Dedifferentiated amniotic fluid mesenchymal stem cell (primary cell): ENCODE results near the gene COPS8.

ENCODE experiments used
- DNase-seq: peaks from one replicate; pipeline ENCODE4 v3.0.0-alpha.2; 2016; ENCODE audit errors: extremely low spot score

The COPS8 gene

DNA sequence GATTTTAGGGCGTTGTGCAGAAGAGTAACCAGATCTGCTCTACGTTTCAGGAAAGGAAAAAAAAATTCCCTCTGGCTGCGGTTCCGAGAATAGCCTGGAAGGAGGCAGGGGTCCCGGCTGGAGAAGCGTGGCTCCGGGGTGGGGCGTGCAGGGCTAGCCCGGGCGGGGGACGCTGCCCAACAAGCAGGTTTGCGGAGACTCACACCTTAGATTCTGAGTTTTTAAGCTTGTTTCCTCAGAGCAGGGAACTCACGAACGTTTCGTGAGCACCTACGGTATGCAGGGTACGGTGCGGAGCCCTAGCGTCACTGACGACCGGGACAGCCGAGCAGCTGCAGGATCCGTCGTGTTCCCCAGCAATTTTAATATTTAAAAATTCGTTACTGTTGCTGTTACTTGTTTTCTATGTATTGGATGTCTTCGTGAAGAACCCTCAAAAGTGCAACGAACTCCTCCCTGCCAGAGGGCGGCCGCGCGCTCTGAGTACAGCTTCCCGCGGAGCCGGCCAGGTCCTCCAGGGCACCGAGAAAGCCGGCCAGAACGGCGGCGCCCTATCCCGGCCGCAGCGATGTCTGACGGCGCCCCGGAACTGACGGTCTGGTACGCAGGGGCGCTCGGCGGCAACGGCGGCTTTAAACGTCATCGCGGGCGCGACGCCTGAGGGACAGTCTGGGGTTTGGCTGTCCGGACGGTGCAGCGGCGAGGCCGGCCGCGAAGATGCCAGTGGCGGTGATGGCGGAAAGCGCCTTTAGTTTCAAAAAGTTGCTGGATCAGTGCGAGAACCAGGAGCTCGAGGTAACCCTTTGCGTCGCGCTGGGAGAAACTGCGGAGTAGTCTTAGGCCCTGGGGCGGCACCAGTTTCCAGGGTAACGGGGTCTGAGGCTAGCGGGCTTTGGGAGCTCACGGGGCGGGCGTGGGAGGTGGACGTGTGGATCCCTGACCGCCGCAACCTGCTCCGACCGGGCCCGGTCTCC lies at the start of gene COPS8:
Gene COPS8, plus strand, starts transcription at position 642 of the 974 bp plus-strand sequence. Its CDS starts 76 bp downstream, at position 718.
- peak; percentile 88 for DNase-seq

DNA sequence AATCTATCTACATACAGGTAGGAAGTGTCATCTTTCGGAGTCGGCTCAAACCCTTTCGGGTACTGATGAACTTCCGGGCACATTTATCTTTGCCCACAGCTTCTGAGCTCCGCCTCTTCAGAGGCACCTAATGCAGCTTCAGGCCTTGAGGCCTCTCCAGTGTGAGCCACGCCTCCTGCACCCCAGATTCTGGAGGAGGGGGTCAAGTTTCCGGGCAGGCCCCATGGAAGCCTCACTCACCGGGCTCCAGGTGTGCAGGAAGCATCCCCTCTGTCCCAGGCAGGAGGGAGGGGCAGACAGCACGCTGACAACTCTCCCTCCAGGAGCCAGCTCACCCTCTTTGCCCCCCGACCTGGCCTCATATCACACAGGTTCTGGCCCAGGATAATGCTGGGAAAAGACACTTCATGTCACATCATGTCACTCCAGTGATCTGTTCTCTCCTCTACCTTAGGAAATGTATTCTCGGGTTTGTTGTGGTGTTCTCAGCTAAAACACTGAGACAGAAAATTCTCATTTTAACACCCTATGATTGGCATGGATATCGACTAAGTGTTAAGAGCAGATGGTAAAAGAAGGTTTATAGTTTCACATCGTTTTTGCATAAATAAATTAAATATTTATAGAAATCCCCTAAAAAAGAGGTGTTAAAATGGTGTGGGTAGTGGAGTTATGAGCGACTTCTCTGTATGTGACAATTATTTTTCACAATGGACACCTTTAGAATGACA lies 46.2 kb upstream of the COPS8 start:
- DNase-seq = no peak

DNA sequence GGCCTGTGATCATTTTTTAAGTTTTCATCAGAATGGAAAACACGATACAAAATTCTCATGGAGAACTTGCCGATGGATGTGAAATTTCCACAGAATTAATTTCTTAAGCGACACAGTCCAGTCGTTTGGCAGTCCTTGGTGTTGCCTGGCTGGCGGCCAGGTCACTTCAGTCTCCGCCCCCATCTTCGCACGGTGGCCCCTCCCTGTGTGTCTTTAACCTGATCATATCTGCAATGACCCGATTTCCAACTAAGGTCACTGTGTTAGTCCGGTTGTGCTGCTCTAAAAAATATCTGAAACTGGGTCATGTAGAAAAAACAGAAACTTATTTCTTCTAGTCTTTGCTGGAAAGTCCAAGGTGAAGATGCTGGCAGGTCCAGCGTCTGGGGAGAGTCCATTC lies 44.5 kb upstream of the COPS8 start:
- no peak for DNase-seq

DNA sequence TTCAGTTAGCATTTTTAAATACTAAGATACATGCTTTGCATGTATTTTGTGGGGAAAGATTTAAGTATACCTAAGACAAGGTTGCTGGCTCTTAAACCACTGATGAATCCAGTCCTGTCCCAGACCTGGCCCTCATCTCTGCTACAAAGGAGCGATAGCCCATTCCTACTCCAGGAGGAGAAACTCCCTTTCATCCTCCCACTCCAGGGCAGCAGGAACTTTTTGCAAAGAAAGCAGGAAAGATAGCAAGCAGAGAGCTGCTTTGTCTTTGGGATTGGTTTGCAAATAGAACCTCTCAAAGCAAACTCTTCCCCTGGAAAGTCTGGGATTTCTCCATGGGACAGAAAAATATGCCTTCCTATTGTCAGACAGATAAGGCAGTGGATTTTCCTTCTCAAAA lies 43.6 kb upstream of the COPS8 start:
- DNase-seq = no peak

DNA sequence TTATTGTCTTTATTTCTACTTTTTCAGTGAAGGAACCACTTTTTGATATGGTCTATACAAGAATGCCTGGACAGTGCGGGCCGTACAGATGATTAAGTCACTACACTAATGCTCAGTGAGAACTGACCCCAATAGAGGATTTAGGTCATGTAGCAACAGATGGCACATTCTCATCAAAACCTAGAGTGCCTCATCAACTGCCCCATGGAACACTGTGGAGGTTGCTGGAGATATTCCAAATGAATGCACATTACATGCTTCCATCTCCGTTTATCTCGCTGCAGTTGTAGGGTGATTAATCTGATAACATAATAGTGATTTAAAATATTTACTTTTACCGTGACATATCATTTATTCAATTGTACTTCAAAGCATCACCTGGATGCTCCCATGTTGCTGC lies 41.8 kb upstream of the COPS8 start:
- DNase-seq = no peak

DNA sequence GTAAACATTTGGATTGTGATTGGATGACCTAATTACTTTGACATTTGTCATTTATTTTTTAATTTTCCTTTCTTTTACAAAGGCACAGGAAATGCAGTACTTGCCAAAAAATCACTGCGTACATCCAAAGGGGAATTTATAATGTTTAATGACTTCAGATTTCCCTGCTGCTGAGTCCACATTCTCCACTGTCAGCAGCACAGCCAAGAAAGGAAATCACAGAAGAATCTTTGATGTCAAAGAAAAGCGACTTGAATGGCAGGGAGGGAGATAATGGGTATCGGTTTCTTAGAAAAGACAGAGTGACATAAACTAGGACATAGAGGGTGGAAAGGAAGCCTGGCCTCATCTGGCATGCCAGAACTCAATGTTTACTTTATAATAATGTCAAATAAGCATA lies 41.4 kb upstream of the COPS8 start:
- no peak for DNase-seq

DNA sequence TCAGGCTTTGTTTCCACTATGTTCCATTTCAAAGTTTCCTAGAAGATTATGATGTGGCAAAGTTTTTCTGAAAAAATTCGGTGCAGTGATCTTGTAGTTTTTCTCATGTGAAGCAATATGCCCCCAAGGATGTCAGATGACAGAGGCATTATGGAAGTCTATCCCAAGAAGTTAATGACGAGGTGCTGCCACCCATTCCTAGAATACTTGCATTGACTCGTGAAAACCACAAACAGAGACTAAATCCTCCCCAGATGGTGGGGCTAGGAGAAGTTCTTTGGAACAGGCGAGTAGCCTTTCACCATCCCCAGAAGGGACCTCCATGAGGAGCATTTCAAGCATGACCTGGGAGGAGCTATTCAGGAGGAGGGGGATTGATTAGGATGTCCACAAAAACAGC lies 40.2 kb upstream of the COPS8 start:
- DNase-seq = peak; percentile 86

DNA sequence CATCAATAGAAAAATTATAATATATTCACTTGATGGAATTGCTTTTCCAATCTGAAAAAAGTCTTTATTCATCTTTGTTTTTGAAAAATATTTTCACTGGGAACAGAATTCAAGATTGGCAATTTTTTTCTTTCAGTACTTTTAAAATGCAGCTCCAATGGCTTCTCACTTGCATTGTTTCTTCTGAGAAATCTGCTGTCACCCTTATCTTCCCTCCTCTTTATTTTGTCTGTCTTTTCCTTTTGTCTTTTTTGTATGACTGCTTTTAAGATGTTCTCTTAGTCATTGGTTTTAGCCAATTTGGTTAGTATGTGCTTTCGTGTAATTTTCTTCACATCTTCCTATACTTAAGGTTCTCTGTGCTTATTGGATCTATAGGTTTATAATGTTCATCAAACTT lies 37.1 kb upstream of the COPS8 start:
- no peak for DNase-seq

DNA sequence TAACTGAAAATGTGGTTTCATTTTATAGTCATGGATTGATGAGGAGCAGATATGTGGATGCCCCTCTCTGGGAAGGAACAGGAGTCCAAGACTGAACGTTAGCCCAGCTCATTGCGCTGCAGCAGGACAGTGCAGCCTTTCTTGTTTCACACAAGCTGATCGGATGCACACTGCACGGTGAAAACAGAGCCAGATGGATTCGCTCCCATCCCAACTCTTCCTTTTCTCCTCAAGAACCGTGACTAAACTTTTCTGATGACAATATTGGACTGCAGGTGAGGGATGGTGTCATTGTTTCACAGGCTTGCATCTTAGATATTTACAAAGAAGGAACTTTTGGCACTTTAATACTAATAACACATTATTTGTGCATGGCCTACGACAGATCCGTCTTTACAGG lies 33.8 kb upstream of the COPS8 start:
- DNase-seq = no peak

DNA sequence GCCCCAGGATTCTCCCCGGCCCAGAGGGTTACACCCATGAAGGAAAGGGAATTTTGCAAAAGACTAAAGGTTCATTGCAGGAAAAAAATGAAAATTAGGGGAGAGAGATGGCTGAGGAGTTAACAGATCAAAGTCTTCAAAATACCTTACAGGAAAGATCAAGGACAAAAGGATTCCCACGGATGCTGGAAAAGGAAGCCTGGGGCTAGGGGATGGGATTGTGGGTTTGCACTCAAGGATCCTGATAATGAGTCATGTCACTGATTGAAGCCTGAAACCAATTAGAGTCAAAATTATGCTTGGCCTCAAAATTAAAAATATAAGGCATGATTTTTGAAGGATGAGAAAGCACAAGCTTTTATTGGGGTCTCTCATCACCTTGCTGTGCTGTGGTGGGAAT lies 32.6 kb upstream of the COPS8 start:
- DNase-seq = no peak

DNA sequence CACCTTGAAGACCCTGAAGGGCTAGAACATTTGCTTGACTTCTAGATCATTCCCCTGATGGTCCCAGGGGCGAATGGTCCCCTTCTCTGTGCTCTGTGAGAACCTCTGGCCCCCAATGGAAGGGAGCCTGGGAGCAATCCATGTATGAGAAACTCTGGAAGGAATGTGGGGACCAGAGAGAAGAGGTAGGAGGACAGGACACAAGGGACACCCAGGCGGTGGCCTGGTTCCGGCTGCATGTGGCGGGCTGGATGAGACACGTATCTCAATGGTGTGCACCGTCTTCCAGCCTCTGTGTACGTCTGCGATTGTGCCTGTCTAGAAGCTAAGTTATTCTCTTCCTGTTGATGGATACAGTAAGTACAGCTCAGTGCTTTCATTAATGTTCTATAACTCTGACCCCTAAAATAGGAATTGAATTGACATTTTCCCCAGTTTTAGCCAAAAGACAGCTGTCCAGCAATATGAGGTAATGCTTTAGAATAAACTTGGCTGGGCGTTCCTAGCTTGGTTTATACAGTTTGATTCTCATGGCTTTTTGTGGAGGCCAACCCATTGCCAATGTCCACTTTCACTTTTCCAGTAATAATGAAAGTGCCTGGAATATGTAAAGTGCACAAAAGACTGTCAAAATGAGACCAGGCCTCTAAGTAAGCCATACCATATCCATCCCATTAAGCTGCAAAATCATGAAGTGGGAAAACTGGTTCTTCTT lies 30.1 kb upstream of the COPS8 start:
- no peak for DNase-seq

DNA sequence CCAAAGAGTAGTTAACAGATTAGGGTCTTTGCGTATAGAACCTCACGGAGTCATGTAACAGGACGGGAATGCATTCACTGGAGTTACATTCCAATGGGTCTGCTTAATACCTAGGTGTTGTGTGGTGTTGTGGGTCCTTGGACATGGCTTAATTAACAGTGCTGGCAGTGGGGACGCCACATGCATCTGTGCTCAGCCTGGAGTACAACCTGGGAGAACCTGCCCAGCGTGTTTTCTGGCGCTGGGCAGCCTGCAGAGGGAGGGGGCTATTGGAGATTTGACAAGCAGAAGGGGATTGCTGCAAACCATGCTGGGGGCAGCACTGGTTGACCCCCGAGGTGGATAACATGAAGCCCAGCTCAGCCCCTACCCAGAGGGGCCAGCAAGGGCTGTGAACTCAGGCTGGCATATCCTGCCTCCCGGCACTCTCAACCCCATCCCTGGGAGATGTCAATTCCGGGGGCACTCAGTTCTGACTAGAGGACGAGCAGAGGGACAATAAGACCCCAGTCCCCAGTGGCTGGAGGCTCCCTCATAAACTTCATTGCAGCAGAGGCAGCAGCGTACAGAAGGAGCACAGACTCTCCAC lies 29.3 kb upstream of the COPS8 start:
- DNase-seq = no peak

DNA sequence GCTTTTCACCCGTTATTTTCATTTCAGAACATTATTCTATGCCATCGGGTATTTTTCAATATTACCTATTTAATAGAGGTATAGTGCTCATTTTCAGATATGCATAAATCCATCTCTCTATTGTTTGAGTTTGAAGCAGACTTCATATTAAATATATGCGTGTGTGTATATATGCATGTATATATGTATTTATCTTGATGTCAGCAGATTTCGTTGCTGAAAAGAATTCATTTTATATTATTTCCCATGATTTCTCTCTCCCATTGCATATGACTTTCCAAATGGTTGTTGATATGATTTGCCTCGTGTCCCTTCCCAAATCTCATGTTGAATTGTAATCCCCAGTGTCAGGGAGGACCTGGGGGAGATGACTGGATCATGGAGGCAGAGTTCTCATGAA lies 28.6 kb upstream of the COPS8 start:
- DNase-seq = no peak

DNA sequence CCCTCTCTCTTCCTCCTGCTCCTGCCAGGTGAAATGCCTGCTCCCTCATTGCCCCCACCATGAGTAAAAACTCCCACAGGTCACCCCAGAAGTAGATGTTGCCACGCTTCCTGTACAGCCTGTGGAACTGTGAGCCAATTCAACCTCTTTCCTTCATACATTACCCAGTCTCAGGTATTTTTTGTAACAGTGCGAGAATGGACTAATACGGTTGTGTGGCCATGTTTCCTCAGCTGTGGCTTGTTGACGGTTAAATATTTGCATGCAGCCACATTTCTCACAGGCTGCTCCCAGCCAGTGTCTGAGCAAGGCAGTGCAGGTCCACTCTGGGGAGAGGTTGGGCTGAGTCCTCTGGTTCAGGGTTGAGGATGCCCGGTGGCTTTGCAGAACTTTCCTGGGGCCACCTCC lies 27.8 kb upstream of the COPS8 start:
- no peak for DNase-seq

DNA sequence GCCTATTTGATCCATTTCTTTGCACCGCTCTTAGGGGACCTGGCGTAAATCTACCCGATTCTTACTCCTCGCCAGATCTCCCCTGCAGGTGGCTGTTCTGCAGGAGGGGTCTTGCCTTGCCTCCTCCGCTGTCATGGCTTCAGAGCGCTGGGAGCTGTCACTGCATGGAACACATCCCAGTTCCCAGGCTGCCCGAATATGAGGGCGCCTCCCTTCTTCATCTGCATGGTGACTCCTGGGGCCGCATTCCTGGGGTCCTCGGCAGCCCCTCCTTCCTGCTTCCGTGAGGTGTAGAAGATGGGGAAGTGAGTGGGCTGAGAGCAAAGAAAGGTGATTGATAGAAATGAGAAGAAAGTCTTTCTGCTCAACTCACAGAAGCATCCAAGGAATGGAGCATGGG lies 27.3 kb upstream of the COPS8 start:
- no peak for DNase-seq

DNA sequence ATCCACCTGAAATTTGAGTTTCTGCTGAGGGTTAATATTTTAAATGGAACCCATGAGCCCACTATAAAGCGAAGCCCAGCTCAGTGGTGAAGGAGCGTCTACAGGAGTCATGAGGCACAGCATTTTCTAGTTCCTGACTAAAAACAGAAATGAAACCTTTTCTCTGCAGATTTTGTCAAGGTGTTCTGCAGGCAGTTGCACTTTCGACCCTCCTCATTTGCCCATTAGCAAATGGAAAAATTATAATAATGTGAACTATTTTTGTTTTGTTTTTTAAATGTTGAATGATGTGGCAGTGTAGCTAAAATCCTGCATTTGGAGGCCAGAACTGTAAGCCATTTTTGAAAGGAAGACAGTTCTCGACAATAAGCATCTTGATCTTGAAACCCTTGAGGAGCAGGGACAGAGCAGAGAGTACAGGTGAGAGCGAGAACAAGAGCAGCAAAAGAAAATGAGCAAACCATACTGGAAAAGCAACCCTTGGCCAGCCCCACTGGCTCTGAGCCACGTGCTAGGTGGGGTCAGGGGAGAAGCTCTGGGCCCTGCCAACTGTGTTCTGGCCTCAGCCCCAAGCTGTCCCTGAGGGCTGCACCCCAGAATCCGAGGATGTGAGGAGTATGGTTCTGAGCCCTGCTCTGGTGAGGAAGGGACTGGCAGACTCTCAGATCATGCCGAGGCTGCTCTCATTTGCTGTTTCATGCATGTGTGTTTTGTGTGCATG lies 26.4 kb upstream of the COPS8 start:
- no peak for DNase-seq

DNA sequence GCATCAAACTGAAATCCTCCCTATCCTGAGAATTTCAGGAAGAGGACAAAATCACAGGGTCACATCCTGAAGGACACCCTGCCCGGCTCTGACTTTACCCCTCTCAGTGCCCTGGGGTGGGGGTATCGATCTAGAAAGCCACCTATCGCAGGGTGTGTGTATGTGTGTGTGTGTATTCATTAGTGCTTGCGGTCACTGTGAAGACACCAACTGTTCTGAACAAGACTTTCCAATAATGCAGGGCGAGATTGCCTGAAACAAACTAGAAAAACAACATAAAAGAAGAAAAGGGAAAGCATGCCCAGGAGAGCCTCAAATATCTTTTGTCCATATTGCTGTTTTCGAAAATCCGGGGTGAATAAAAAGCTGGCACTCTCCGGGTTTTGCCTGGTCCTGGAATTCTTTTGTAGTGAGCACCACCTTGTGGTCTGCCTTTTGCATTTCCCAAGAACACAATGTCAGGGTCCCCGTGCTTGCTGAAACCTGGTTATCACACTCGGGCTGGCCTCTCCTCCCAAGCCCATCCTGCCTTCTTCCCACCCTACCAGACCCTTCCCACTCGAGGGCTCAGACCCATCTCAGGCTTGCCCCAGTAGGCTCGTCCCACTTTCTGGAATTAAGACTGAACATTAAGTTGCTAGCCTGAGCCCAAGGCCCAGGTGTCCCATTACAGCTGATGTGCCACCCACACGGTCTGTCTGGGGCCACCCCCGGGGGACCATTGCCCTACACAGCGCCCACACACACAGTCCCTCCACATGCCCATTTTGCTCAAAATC lies 25.0 kb upstream of the COPS8 start:
- peak; percentile 74 for DNase-seq

DNA sequence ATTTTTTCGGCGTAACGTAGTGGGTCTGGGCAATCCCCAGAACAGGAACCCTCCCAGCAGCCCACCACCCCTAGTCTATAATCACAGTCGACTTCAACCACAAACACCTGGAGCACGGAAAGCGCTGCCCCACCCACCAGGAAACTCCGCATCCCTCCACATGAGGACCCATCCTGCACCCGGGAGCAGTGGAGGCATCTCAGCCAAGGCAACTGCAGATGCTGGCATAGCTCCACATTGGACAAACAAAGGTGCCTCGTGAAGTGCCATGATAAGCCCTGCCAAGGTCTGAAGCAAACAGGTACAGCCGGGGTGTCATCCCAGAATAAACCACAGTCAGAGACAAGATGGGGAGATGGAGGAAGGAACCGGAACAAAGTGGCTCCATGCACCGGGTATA lies 24.3 kb upstream of the COPS8 start:
- no peak for DNase-seq

DNA sequence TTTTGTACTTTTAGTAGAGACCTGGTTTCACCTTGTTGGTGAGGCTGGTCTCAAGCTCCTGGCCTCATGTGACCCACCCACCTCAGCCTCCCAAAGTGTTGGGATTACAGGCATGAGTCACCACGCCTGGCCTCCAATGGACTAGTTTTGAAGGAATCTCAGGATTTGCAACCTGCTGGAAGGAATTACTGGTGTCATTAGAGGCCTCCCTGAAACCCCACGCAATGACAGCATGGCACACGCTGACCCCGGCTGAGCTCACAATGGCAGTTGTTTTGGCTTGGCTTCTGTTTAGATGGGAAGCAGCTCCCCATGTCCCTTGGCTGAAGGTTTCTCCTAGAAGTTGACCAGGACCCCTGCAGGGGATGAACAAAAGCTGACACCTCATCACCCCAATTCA lies 23.1 kb upstream of the COPS8 start:
- DNase-seq = no peak

DNA sequence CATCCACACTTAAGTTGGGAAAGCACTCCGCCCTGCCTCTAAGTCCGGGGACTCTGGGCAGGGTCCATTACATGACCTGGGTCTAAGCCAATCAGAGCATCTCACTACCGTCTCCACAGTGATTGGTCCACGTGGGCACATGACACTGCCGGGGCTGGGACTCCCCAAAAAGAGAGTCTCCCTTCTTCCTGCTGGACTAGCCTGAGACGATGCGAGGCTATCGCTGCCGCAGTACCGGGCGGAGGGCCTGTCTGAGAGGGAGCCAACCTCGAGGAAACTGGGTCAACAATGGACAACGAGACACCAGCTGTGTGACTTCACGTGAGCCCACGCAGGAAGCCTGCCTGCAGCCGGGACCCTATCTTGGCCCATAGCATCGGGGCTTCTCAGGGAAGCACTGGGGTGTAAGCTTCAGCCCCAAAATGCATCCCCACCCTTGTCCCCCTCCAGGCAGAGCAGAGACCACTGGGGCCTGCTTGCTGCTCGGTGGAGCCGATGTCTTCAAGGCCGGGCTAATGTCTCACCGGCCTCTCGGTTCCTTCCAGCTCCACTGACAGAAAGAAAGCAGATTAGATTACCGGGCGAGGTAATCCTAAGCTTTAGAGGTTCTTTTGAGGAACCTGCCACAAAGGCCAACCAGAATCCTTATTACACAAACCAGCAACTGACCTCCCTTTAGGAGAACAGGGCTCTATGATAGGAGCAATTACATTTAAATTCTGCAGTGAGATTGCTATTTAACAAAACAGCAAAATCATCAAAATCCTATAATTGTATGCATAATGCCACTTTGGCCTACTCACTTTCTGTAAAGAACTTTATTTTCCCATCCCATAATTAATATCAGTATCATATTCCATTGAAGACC lies 21.3 kb upstream of the COPS8 start:
- DNase-seq = no peak
